Measurements from ENCODE around the gene ADAMTS2. TPM values are rescaled to one million over a fixed set of nuclear protein-coding genes. Genes with fewer than 3 reads are reported as not detected.

ADAMTS2 gene
- total and polyA plus RNA-seq, 2 of the 8 experiments (the other 6 are each of a cell fraction or from before 2014, with no cell fraction given), result 6.6 to 7.3 TPM

DNA sequence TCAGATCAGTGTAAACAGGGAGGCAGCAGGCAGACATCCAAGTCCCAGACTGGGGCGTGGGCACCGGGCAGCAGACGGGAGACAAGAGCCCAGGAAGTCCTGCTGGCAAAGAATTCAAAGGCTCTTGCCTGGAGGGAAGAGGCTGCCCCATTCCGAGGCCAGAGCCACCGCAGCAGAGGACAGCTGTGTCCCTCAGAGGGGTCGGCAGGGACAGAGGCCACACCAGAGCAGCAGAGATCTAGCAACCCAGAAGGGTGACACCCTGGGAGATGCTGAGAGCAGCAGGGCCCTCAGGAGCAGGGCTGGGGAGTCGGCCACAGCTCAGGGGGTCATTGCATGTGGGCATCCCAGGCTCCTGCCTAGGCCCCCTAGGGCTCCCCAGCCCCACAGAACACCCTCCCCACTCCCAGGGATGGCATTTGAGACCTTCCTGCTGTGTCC, 29.1 kb downstream of the ADAMTS2 start (continued):
- TF ChIP-seq, protein P1, sequence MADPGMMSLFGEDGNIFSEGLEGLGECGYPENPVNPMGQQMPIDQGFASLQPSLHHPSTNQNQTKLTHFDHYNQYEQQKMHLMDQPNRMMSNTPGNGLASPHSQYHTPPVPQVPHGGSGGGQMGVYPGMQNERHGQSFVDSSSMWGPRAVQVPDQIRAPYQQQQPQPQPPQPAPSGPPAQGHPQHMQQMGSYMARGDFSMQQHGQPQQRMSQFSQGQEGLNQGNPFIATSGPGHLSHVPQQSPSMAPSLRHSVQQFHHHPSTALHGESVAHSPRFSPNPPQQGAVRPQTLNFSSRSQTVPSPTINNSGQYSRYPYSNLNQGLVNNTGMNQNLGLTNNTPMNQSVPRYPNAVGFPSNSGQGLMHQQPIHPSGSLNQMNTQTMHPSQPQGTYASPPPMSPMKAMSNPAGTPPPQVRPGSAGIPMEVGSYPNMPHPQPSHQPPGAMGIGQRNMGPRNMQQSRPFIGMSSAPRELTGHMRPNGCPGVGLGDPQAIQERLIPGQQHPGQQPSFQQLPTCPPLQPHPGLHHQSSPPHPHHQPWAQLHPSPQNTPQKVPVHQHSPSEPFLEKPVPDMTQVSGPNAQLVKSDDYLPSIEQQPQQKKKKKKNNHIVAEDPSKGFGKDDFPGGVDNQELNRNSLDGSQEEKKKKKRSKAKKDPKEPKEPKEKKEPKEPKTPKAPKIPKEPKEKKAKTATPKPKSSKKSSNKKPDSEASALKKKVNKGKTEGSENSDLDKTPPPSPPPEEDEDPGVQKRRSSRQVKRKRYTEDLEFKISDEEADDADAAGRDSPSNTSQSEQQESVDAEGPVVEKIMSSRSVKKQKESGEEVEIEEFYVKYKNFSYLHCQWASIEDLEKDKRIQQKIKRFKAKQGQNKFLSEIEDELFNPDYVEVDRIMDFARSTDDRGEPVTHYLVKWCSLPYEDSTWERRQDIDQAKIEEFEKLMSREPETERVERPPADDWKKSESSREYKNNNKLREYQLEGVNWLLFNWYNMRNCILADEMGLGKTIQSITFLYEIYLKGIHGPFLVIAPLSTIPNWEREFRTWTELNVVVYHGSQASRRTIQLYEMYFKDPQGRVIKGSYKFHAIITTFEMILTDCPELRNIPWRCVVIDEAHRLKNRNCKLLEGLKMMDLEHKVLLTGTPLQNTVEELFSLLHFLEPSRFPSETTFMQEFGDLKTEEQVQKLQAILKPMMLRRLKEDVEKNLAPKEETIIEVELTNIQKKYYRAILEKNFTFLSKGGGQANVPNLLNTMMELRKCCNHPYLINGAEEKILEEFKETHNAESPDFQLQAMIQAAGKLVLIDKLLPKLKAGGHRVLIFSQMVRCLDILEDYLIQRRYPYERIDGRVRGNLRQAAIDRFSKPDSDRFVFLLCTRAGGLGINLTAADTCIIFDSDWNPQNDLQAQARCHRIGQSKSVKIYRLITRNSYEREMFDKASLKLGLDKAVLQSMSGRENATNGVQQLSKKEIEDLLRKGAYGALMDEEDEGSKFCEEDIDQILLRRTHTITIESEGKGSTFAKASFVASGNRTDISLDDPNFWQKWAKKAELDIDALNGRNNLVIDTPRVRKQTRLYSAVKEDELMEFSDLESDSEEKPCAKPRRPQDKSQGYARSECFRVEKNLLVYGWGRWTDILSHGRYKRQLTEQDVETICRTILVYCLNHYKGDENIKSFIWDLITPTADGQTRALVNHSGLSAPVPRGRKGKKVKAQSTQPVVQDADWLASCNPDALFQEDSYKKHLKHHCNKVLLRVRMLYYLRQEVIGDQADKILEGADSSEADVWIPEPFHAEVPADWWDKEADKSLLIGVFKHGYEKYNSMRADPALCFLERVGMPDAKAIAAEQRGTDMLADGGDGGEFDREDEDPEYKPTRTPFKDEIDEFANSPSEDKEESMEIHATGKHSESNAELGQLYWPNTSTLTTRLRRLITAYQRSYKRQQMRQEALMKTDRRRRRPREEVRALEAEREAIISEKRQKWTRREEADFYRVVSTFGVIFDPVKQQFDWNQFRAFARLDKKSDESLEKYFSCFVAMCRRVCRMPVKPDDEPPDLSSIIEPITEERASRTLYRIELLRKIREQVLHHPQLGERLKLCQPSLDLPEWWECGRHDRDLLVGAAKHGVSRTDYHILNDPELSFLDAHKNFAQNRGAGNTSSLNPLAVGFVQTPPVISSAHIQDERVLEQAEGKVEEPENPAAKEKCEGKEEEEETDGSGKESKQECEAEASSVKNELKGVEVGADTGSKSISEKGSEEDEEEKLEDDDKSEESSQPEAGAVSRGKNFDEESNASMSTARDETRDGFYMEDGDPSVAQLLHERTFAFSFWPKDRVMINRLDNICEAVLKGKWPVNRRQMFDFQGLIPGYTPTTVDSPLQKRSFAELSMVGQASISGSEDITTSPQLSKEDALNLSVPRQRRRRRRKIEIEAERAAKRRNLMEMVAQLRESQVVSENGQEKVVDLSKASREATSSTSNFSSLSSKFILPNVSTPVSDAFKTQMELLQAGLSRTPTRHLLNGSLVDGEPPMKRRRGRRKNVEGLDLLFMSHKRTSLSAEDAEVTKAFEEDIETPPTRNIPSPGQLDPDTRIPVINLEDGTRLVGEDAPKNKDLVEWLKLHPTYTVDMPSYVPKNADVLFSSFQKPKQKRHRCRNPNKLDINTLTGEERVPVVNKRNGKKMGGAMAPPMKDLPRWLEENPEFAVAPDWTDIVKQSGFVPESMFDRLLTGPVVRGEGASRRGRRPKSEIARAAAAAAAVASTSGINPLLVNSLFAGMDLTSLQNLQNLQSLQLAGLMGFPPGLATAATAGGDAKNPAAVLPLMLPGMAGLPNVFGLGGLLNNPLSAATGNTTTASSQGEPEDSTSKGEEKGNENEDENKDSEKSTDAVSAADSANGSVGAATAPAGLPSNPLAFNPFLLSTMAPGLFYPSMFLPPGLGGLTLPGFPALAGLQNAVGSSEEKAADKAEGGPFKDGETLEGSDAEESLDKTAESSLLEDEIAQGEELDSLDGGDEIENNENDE (IDR thresholded peaks at IDR 0.05; ENCODE audit: insufficient replicate concordance, low read length), result no peak
